Nephron (organoid): ENCODE measurements around the gene ZNF12.
A peak's percentile ranks its signal among the peaks of the same experiment; 100 is the strongest.

ENCODE experiments used
- H3K27ac Mint-ChIP-seq, 3 experiments: 2 replicates each; pipeline ENCODE4 v1.8.0; 2020; ENCODE audit warnings: mixed read lengths in 3 of 3, mild to moderate bottlenecking in 2 of 3, moderate library complexity in 1 of 3
- H3K27me3 Mint-ChIP-seq: 2 replicates; pipeline ENCODE4 v1.8.0; 2021; ENCODE audit warnings: low read depth, mild to moderate bottlenecking, moderate library complexity, mixed read lengths
- H3K36me3 Mint-ChIP-seq: 2 replicates; pipeline ENCODE4 v1.8.0; 2020; ENCODE audit warnings: low read depth, mixed read lengths
- H3K4me1 Mint-ChIP-seq: 2 replicates; pipeline ENCODE4 v1.8.0; 2020; ENCODE audit warnings: mixed read lengths
- H3K4me3 Mint-ChIP-seq, 3 experiments: 2 replicates each; pipeline ENCODE4 v1.8.0; 2020; ENCODE audit warnings: mild to moderate bottlenecking in 3 of 3, mixed read lengths in 3 of 3, moderate library complexity in 2 of 3
- H3K9me3 Mint-ChIP-seq: 2 replicates; pipeline ENCODE4 v1.8.0; 2020; ENCODE audit warnings: mixed read lengths
- TF ChIP-seq, protein P1 (sequence below), 3 experiments: fragments of 200-600 bp; sonication (generic); IDR thresholded peaks; one replicate each; pipeline ENCODE4 v1.5.0; 2021; ENCODE audit warnings: antibody characterized with exemption in 3 of 3; ENCODE audit not compliant: unreplicated experiment in 3 of 3

The ZNF12 gene

GRCh38 chr7:6642861-6643640 is 63.7 kb downstream of the ZNF12 start:
- peaks cover 16% of the 10 kb centered on the region for H3K4me1 Mint-ChIP-seq
- H3K9me3 Mint-ChIP-seq: no peaks in the 10 kb centered on the region
- H3K36me3 Mint-ChIP-seq: peaks cover 58% of the 10 kb centered on the region
- H3K27ac Mint-ChIP-seq: no peak overlapping the region
- H3K4me3 Mint-ChIP-seq: no peak overlapping the region
- no peaks in the 10 kb centered on the region for H3K27me3 Mint-ChIP-seq
- TF ChIP-seq, protein P1, sequence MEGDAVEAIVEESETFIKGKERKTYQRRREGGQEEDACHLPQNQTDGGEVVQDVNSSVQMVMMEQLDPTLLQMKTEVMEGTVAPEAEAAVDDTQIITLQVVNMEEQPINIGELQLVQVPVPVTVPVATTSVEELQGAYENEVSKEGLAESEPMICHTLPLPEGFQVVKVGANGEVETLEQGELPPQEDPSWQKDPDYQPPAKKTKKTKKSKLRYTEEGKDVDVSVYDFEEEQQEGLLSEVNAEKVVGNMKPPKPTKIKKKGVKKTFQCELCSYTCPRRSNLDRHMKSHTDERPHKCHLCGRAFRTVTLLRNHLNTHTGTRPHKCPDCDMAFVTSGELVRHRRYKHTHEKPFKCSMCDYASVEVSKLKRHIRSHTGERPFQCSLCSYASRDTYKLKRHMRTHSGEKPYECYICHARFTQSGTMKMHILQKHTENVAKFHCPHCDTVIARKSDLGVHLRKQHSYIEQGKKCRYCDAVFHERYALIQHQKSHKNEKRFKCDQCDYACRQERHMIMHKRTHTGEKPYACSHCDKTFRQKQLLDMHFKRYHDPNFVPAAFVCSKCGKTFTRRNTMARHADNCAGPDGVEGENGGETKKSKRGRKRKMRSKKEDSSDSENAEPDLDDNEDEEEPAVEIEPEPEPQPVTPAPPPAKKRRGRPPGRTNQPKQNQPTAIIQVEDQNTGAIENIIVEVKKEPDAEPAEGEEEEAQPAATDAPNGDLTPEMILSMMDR (IDR thresholded peaks at IDR 0.05; ENCODE audit: unreplicated experiment in 3 of 3): no peak

GRCh38 chr7:6642239-6642839 is 64.4 kb downstream of the ZNF12 start:
- no peak overlapping the region for H3K27ac Mint-ChIP-seq
- no peaks in the 10 kb centered on the region for H3K27me3 Mint-ChIP-seq
- TF ChIP-seq, protein P1 (IDR thresholded peaks at IDR 0.05; ENCODE audit: unreplicated experiment in 3 of 3): no peak
- no peak overlapping the region for H3K4me3 Mint-ChIP-seq
- H3K9me3 Mint-ChIP-seq: no peaks in the 10 kb centered on the region
- peaks cover 16% of the 10 kb centered on the region for H3K4me1 Mint-ChIP-seq
- H3K36me3 Mint-ChIP-seq: peaks cover 53% of the 10 kb centered on the region

GRCh38 chr7:6641305-6642035 is 65.3 kb downstream of the ZNF12 start:
- H3K4me1 Mint-ChIP-seq: peaks cover 16% of the 10 kb centered on the region
- no peaks in the 10 kb centered on the region for H3K27me3 Mint-ChIP-seq
- no peaks in the 10 kb centered on the region for H3K9me3 Mint-ChIP-seq
- H3K4me3 Mint-ChIP-seq: peak overlapping the region in 1 of 3 experiments; percentile 53
- TF ChIP-seq, protein P1 (IDR thresholded peaks at IDR 0.05; ENCODE audit: unreplicated experiment in 3 of 3): no peak
- H3K36me3 Mint-ChIP-seq: peaks cover 45% of the 10 kb centered on the region
- H3K27ac Mint-ChIP-seq: no peak overlapping the region

- peaks cover 16% of the 10 kb centered on the region for H3K4me1 Mint-ChIP-seq
- peak overlapping the region; percentile 54 to 87 (median 87) for H3K4me3 Mint-ChIP-seq
- H3K36me3 Mint-ChIP-seq: peaks cover 45% of the 10 kb centered on the region
- H3K27ac Mint-ChIP-seq: peak overlapping the region in 1 of 3 experiments; percentile 41
- H3K27me3 Mint-ChIP-seq: no peaks in the 10 kb centered on the region
- TF ChIP-seq, protein P1 (IDR thresholded peaks at IDR 0.05; ENCODE audit: unreplicated experiment in 3 of 3): no peak
- no peaks in the 10 kb centered on the region for H3K9me3 Mint-ChIP-seq
These were observed 66.5 kb downstream of the ZNF12 start for GRCh38 chr7:6640246-6640721.

- no peaks in the 10 kb centered on the region for H3K9me3 Mint-ChIP-seq
- peaks cover 16% of the 10 kb centered on the region for H3K4me1 Mint-ChIP-seq
- TF ChIP-seq, protein P1 (IDR thresholded peaks at IDR 0.05; ENCODE audit: unreplicated experiment in 3 of 3): no peak
- H3K4me3 Mint-ChIP-seq: peak overlapping the region; percentile 85 to 87 (median 87)
- H3K27ac Mint-ChIP-seq: peak overlapping the region in 1 of 3 experiments; percentile 20
- H3K27me3 Mint-ChIP-seq: no peaks in the 10 kb centered on the region
- H3K36me3 Mint-ChIP-seq: peaks cover 45% of the 10 kb centered on the region
These were observed 67.1 kb downstream of the ZNF12 start for GRCh38 chr7:6639627-6640026.
